Ecto neural progenitor cell (in vitro differentiated cells): ENCODE data around the gene GABBR2.

Experiments used
- DNase-seq: peaks from one replicate; pipeline ENCODE4 v3.0.0-alpha.2; 2018; ENCODE audit warnings: low spot score

GABBR2 gene

GRCh38 chr9:98402019-98402840 lies 306.5 kb downstream of the GABBR2 start:
- no peak for DNase-seq

- DNase-seq, result no peak
These were observed 307.4 kb downstream of the GABBR2 start for GRCh38 chr9:98401140-98402018.

GRCh38 chr9:98399950-98400683 lies 308.6 kb downstream of the GABBR2 start:
- no peak for DNase-seq

- no peak for DNase-seq
These were observed 312.1 kb downstream of the GABBR2 start for GRCh38 chr9:98396656-98397055.

- no peak for DNase-seq
These were observed 312.5 kb downstream of the GABBR2 start for GRCh38 chr9:98396236-98396635.

- no peak for DNase-seq
These were observed 316.9 kb downstream of the GABBR2 start for GRCh38 chr9:98391867-98392266.

- no peak for DNase-seq
These were observed 317.3 kb downstream of the GABBR2 start for GRCh38 chr9:98391406-98391805.

GRCh38 chr9:98385751-98386150 lies 323.0 kb downstream of the GABBR2 start:
- DNase-seq, result no peak

GRCh38 chr9:98383758-98384157 lies 325.0 kb downstream of the GABBR2 start:
- DNase-seq, result no peak

- no peak for DNase-seq
These were observed 327.2 kb downstream of the GABBR2 start for GRCh38 chr9:98381311-98382103.

GRCh38 chr9:98380065-98380681 lies 328.6 kb downstream of the GABBR2 start:
- DNase-seq, result peak; percentile 59

GRCh38 chr9:98379572-98379971 lies 329.2 kb downstream of the GABBR2 start:
- DNase-seq, result no peak

GRCh38 chr9:98378794-98379193 lies 329.9 kb downstream of the GABBR2 start:
- no peak for DNase-seq

- DNase-seq, result no peak
These were observed 330.4 kb downstream of the GABBR2 start for GRCh38 chr9:98378206-98378780.

- DNase-seq, result peak; percentile 30
These were observed 333.5 kb downstream of the GABBR2 start for GRCh38 chr9:98375138-98375726.

- DNase-seq, result no peak
These were observed 334.2 kb downstream of the GABBR2 start for GRCh38 chr9:98374385-98375051.

- no peak for DNase-seq
These were observed 335.1 kb downstream of the GABBR2 start for GRCh38 chr9:98373609-98374008.

GRCh38 chr9:98372077-98372836 lies 336.5 kb downstream of the GABBR2 start:
- peak; percentile 37 for DNase-seq

GRCh38 chr9:98370976-98371315 lies 337.8 kb downstream of the GABBR2 start:
- no peak for DNase-seq
